ENCODE results near the gene FOXD4L5.
"Not testable (repeated sequence)": the region's sequence is repeated elsewhere in the genome, so short reads cannot be mapped to it uniquely, and the experiment has no call there.

FOXD4L5 gene

DNA sequence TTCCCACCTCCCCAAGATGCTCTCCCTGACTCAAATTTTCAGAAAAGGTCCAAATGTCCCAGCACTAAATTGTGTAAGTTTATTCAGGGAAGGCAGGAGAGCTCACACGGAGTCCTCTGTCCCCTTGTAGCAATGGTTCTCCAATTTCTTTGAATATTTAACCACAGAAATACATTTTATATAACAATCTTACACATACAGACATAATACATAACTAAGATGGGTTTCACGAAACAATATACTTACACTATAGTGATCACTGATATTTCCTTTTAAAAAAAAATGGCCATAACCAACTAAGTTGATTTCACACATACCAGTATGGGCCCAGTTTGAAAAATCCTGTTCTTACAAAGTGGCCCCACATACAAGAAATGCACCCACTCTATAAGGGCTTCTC lies at the start of gene FOXD4L5:
Gene FOXD4L5, minus strand, starts transcription at position 101 of the 400 bp plus-strand sequence. CDS start 832 bp downstream, outside the sequence.
- DNase-seq (ENCODE audit: low spot score): not testable (repeated sequence)

- not testable (repeated sequence) for DNase-seq (ENCODE audit: low spot score)
These were observed 1.1 kb downstream of the FOXD4L5 start for GRCh38 chr9:65283943-65284342.

- not testable (repeated sequence) for DNase-seq (ENCODE audit: low spot score)
These were observed 2.0 kb downstream of the FOXD4L5 start for GRCh38 chr9:65282976-65283375.

Data from D341Med (cell line).